ENCODE results near the gene RAD51B. TPM values are rescaled to one million over a fixed set of nuclear protein-coding genes. Genes with fewer than 3 reads are reported as not detected.

RAD51B gene
- total RNA-seq, 4 donors from 2014 or later, result 19.6 to 39.7 (median 25.4) TPM

DNA sequence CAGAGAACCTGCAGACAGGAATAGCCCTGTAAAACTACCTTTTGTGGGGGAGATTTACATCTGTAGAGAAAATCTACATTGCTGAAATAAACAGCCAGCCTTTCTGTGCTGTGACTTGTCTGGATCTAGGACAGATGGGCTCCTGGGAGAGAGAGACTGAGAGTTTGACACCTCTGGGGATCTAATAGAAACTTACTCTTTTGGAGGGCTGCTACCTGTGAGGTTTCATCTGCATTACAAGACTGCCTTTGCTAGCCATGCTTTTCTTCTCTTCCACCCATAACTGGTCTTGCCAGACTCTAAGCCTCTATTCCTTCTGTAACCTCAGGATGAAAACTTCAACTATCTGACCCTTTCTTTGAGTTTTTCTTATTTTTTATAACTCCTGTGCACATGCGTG, 520.7 kb downstream of the RAD51B start:
- DNase-seq (ENCODE audit: low spot score in 2 of 2), result no peak
- WGBS, result 95% methylated on average over 1 of the region's 1 CpG
- Histone ChIP-seq H3K4me3 (no peak overlapping the region), H3K27ac (no peak overlapping the region), H3K9me3 (no peaks in the 10 kb centered on the region), H3K4me1 (no peaks in the 10 kb centered on the region), H3K36me3 (no peaks in the 10 kb centered on the region), H3K27me3 (no peaks in the 10 kb centered on the region)
- TF ChIP-seq POLR2AphosphoS5 (IDR thresholded peaks at IDR 0.05) (no peak), POLR2A (IDR thresholded peaks at IDR 0.05) (no peak), EP300 (IDR thresholded peaks at IDR 0.05) (no peak), CTCF (IDR thresholded peaks at IDR 0.05) (no peak)

- Histone ChIP-seq H3K27me3 (no peaks in the 10 kb centered on the region), H3K4me1 (no peaks in the 10 kb centered on the region), H3K4me3 (no peak overlapping the region), H3K27ac (no peak overlapping the region), H3K9me3 (no peaks in the 10 kb centered on the region), H3K36me3 (no peaks in the 10 kb centered on the region)
- 83% methylated on average over 4 of the region's 4 CpGs for WGBS
- DNase-seq (ENCODE audit: low spot score in 2 of 2), result no peak
- TF ChIP-seq EP300 (IDR thresholded peaks at IDR 0.05), result no peak
- no peak for TF ChIP-seq POLR2AphosphoS5 (IDR thresholded peaks at IDR 0.05)
- TF ChIP-seq POLR2A (IDR thresholded peaks at IDR 0.05), result no peak
- TF ChIP-seq CTCF (IDR thresholded peaks at IDR 0.05), result no peak
Measured at GRCh38 chr14:68341411-68342212, 522.0 kb downstream of the RAD51B start.

- H3K4me3 ChIP-seq, result no peak overlapping the region
- no peaks in the 10 kb centered on the region for H3K27me3 ChIP-seq
- H3K27ac ChIP-seq, result no peak overlapping the region
- DNase-seq (ENCODE audit: low spot score in 2 of 2), result no peak
- H3K36me3 ChIP-seq, result no peaks in the 10 kb centered on the region
- no peak for TF ChIP-seq POLR2AphosphoS5 (IDR thresholded peaks at IDR 0.05)
- no peak for TF ChIP-seq POLR2A (IDR thresholded peaks at IDR 0.05)
- no peak for TF ChIP-seq CTCF (IDR thresholded peaks at IDR 0.05)
- TF ChIP-seq EP300 (IDR thresholded peaks at IDR 0.05), result no peak
- 93% methylated on average over 3 of the region's 3 CpGs for WGBS
- no peaks in the 10 kb centered on the region for H3K4me1 ChIP-seq
- no peaks in the 10 kb centered on the region for H3K9me3 ChIP-seq
Measured at GRCh38 chr14:68342216-68342763, 522.7 kb downstream of the RAD51B start.

DNA sequence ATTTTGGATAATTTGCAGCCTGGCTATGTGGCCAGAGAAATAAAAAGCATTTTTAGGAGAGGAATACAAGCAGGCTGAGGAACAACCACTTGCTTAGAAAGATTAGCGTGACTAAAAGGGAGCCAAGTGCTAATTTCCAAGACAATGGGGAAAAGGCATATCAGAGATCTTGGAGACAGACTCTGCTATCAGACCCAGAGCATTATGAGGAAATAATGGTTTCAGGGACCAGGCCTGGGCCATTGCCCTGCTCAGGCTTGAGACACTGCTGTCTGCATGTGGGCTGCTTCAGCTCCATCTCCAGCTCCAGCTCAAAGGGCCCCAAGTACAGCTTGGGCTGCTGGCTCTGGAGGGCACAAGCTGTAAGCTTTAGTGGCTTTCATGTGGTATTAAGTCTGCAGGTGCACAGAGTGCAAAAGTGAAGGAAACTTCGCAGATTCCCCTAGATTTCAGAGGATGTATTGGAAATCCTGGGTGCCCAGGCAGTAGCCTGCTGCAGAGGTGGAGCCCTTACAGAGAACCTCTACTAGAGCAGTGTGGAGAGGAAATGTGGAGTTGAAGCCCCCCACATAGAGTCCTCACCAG, 524.0 kb downstream of the RAD51B start:
- TF ChIP-seq POLR2A (IDR thresholded peaks at IDR 0.05) (no peak), POLR2AphosphoS5 (IDR thresholded peaks at IDR 0.05) (no peak), EP300 (IDR thresholded peaks at IDR 0.05) (no peak)
- no peak overlapping the region for H3K4me3 ChIP-seq
- DNase-seq (ENCODE audit: low spot score in 2 of 2), result no peak
- H3K9me3 ChIP-seq, result no peaks in the 10 kb centered on the region
- no peaks in the 10 kb centered on the region for H3K4me1 ChIP-seq
- H3K36me3 ChIP-seq, result no peaks in the 10 kb centered on the region
- H3K27ac ChIP-seq, result no peak overlapping the region
- WGBS, result 100% methylated on average over 1 of the region's 2 CpGs
- no peaks in the 10 kb centered on the region for H3K27me3 ChIP-seq

DNA sequence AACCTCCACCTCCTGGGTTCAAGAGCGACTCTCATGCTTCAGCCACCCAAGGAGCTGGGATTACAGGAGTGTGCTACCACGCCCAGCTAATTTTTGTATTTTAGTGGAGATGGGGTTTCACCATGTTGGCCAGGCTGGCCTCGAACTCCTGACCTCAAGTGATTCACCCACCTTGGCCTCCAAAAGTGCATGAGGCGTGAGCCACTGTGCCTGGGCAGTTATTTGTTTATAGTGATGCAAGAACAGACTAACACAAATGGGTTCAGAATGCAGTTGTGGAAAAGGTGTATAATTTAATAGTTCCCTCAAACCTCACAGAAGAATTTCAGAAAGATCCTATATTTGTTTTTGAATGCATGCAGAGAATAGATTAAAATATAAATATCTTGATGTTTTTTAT, 526.2 kb downstream of the RAD51B start:
- H3K9me3 ChIP-seq, result no peaks in the 10 kb centered on the region
- H3K4me3 ChIP-seq, result no peak overlapping the region
- no peaks in the 10 kb centered on the region for H3K27me3 ChIP-seq
- H3K36me3 ChIP-seq, result no peaks in the 10 kb centered on the region
- H3K4me1 ChIP-seq, result no peaks in the 10 kb centered on the region
- no peak overlapping the region for H3K27ac ChIP-seq
- TF ChIP-seq POLR2A (IDR thresholded peaks at IDR 0.05) (no peak), CTCF (IDR thresholded peaks at IDR 0.05) (no peak), POLR2AphosphoS5 (IDR thresholded peaks at IDR 0.05) (no peak), EP300 (IDR thresholded peaks at IDR 0.05) (no peak)
- DNase-seq (ENCODE audit: low spot score in 2 of 2), result no peak
- WGBS, result 91% methylated on average over 4 of the region's 4 CpGs
